NT2/D1 (cell line): ENCODE data around the gene LPIN1.
"Not testable (repeated sequence)": the region's sequence is repeated elsewhere in the genome, so short reads cannot be mapped to it uniquely, and the experiment has no call there.

Source experiments
- DNase-seq: peaks from one replicate; pipeline ENCODE4 v3.0.0-alpha.2; 2011; ENCODE audit warnings: low read depth, low spot score
- H3K27me3 ChIP-seq: 2 replicates; pipeline ENCODE4 v1.6.0; 2011; ENCODE audit warnings: mild to moderate bottlenecking; ENCODE audit not compliant: insufficient read length, insufficient read depth
- H3K36me3 ChIP-seq: 2 replicates; pipeline ENCODE4 v1.6.1; 2011; ENCODE audit warnings: mild to moderate bottlenecking, low read length, mixed read lengths; ENCODE audit not compliant: insufficient read depth, insufficient read length
- H3K4me1 ChIP-seq: 2 replicates; pipeline ENCODE4 v1.5.1; 2011; ENCODE audit not compliant: insufficient read depth, insufficient read length
- H3K4me3 ChIP-seq: 2 replicates; pipeline ENCODE4 v1.5.1; 2011; ENCODE audit warnings: low read depth; ENCODE audit not compliant: insufficient read length
- H3K9ac ChIP-seq: 2 replicates; pipeline ENCODE4 v1.6.0; 2011; ENCODE audit warnings: low read depth; ENCODE audit not compliant: insufficient read length
- H3K9me3 ChIP-seq: 2 replicates; pipeline ENCODE4 v1.5.1; 2011; ENCODE audit warnings: mild to moderate bottlenecking, low read length; ENCODE audit not compliant: insufficient read depth
- SUZ12 ChIP-seq: IDR thresholded peaks from 2 replicates; pipeline ENCODE4 v1.6.1; 2011; ENCODE audit not compliant: insufficient read length, insufficient read depth; ENCODE audit errors: extremely low read depth
- YY1 ChIP-seq: IDR thresholded peaks from 2 replicates; pipeline ENCODE4 v1.6.1; 2011; ENCODE audit not compliant: insufficient read length, insufficient read depth
- ZNF274 ChIP-seq: IDR thresholded peaks from 2 replicates; pipeline ENCODE4 v1.6.1; 2011; ENCODE audit warnings: mild to moderate bottlenecking, low read depth, low read length

LPIN1 gene

DNA sequence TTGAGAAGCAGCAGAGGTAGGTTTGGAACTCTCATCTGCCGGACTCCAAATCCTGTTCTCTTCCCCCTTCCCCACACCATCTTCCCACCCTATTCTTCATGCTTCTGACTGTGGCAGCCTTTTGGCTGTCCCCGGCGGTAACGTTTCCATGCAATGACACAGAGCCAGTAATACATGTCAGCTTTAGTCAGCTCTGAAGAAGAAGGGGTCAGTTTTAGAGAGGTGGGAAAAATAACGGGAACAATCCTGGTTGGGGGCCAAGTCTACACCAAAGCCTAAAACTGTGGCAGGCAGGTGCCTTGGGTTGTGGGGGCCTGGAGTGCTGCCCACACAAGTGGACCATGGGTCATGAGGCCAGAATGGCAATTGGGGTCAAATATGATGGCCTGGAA is 106.8 kb downstream of the LPIN1 start:
- Histone ChIP-seq H3K9ac (no peak overlapping the region), H3K4me1 (peaks cover 4% of the 10 kb centered on the region), H3K36me3 (no peaks in the 10 kb centered on the region), H3K9me3 (peaks cover 15% of the 10 kb centered on the region; the same call in 1 of the 2 replicates), H3K27me3 (no peaks in the 10 kb centered on the region), H3K4me3 (no peak overlapping the region)
- no peak for DNase-seq
- TF ChIP-seq SUZ12 (no peak), YY1 (no peak), ZNF274 (no peak)

DNA sequence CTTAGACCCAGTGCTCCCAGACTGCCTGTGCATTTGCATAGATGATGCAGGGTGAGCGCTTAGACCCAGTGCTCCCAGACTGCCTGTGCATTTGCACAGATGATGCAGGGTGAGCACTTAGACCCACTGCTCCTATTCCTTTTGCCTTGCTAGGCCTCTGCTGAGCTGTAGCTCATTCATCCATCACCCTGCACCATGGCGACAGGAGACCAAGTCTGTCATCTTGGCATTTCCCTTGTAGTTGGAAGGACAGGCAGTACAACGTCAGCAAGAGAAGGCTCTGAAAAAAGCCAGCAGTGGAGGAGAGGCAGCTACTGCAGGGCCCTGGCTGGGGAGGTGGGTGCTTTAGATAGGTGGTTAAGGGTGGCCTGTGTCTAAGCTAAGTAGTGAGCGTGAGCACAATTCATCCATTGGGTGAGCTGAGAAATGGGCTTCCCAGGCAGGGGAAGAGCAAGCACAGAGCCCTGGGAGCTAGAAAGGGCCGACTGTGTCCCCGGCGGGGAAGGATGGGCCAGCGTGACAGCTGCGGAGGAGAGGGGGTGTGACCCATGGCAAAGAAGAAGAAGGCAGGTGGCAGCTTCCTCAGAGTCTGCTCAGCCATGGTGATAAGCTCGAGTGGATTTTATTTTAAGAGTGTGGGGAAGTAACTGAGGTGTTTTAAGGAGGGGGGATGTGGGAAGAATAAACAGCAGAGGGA is 108.8 kb downstream of the LPIN1 start:
- TF ChIP-seq ZNF274, result no peak
- no peak for TF ChIP-seq YY1
- no peak for TF ChIP-seq SUZ12
- Histone ChIP-seq H3K36me3 (no peaks in the 10 kb centered on the region), H3K9me3 (peaks cover 29% of the 10 kb centered on the region; the same call in 1 of the 2 replicates), H3K27me3 (no peaks in the 10 kb centered on the region), H3K4me1 (no peaks in the 10 kb centered on the region), H3K9ac (no peak overlapping the region), H3K4me3 (no peak overlapping the region)
- DNase-seq, result no peak

- no peaks in the 10 kb centered on the region for H3K4me1 ChIP-seq
- no peak overlapping the region for H3K9ac ChIP-seq
- H3K4me3 ChIP-seq, result no peak overlapping the region
- DNase-seq, result no peak
- H3K36me3 ChIP-seq, result no peaks in the 10 kb centered on the region
- peaks cover 31% of the 10 kb centered on the region; the same call in 1 of the 2 replicates for H3K9me3 ChIP-seq
- H3K27me3 ChIP-seq, result no peaks in the 10 kb centered on the region
- TF ChIP-seq SUZ12 (no peak), ZNF274 (no peak), YY1 (no peak)
These were observed 109.7 kb downstream of the LPIN1 start for GRCh38 chr2:11856095-11856494.

DNA sequence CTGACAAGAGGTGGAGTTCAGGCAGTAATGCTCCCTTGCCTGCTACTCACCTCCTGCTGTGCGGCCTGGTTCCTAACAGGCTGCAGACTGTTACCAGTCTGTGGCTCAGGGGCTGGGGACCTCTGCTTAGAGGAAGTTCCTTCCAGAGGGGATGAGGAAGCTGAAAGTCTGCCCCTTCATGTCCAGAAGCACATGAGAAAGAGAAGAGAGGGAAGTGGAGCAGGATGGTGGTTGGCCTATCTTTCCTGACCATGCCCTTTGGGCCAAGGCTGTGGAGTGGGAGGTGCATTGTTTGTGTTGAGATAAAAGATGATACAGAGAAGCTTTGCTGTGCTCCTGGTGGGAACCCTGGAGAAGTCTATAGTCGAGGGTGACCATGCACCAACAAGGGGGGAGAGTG is 112.5 kb downstream of the LPIN1 start:
- no peak for DNase-seq
- H3K4me1 ChIP-seq, result no peaks in the 10 kb centered on the region
- TF ChIP-seq ZNF274, result no peak
- no peak for TF ChIP-seq SUZ12
- TF ChIP-seq YY1, result no peak

DNA sequence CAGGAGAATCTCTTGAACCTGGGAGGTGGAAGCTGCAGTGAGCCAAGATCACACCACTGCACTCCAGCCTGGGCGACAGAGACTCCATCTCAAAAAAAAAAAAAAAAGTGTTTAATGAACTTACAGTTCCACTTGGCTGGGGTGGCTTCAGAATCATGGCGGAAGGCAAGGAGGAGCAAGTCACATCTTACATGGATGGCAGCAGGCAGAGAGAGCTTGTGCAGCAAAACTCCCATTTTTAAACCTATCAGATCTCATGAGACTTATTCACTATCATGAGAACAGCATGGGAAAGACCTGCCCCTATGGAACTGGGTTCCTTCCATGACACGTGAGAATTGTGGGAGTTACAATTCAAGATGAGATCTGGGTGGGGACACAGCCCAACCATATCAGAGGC is 113.5 kb downstream of the LPIN1 start:
- H3K27me3 ChIP-seq, H3K36me3 ChIP-seq, DNase-seq, H3K4me3 ChIP-seq, H3K9ac ChIP-seq, H3K4me1 ChIP-seq: not testable (repeated sequence)
- H3K9me3 ChIP-seq, result peaks cover 31% of the 10 kb centered on the region; the same call in 1 of the 2 replicates

More for the DNA sequence above, 112.5 kb downstream of the LPIN1 start:
- Histone ChIP-seq H3K27me3 (no peaks in the 10 kb centered on the region), H3K9me3 (peaks cover 31% of the 10 kb centered on the region; the same call in 1 of the 2 replicates), H3K4me3 (no peak overlapping the region), H3K9ac (no peak overlapping the region), H3K36me3 (no peaks in the 10 kb centered on the region)

- Histone ChIP-seq H3K4me3 (no peak overlapping the region), H3K9me3 (peaks cover 31% of the 10 kb centered on the region; the same call in 1 of the 2 replicates), H3K9ac (no peak overlapping the region), H3K27me3 (no peaks in the 10 kb centered on the region), H3K36me3 (no peaks in the 10 kb centered on the region), H3K4me1 (peaks cover 3% of the 10 kb centered on the region)
- TF ChIP-seq SUZ12, result no peak
- TF ChIP-seq YY1, result no peak
- TF ChIP-seq ZNF274, result no peak
- DNase-seq, result no peak
These were observed 114.6 kb downstream of the LPIN1 start for GRCh38 chr2:11861044-11861443.

DNA sequence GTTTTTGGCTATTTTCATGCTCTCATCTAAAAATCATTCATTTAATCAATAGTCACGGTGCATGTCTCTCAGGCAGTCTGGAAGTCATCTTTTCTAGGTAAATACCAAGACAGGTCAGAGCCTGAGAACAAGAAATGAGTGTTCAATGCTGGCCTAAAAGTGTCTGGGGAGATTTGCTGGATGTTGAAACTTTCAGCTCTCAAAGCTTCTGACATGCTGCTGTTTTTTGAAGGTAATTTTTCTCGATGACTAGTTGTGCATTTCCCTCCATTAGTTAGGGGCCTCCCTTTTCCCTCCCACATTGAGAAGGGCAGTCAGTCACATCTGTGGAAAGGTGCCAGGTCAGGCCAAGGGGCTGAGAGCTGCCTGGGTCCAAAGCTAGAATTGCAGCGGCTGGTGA is 115.6 kb downstream of the LPIN1 start:
- Histone ChIP-seq H3K36me3 (no peaks in the 10 kb centered on the region), H3K9me3 (peaks cover 36% of the 10 kb centered on the region; the same call in 1 of the 2 replicates), H3K9ac (no peak overlapping the region), H3K4me3 (no peak overlapping the region), H3K27me3 (no peaks in the 10 kb centered on the region), H3K4me1 (peaks cover 3% of the 10 kb centered on the region)
- TF ChIP-seq ZNF274 (no peak), YY1 (no peak), SUZ12 (no peak)
- DNase-seq, result no peak

DNA sequence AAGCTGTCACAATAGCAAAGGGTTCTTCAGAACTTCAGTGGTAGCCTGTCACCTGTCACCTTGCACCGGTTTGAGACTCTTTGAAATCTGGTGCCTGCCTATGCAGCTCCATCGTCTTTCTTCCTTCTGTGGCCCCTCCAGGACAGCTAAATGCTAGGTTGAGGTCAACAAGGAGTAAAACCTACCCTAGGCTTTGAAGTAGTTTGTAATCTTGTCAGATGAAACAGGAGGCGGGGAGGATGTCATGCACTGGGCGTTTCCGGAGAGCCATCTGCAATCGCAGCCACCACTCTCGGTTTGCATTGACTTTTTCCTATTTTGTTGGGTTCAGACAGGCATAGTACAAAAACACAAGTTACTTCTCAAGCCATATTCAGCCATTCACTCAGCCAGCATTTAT is 116.7 kb downstream of the LPIN1 start:
- H3K9me3 ChIP-seq, result peaks cover 36% of the 10 kb centered on the region; the same call in 1 of the 2 replicates
- H3K36me3 ChIP-seq, result no peaks in the 10 kb centered on the region
- no peak overlapping the region for H3K9ac ChIP-seq
- H3K27me3 ChIP-seq, result no peaks in the 10 kb centered on the region
- no peak for TF ChIP-seq ZNF274
- H3K4me1 ChIP-seq, result peaks cover 3% of the 10 kb centered on the region
- H3K4me3 ChIP-seq, result no peak overlapping the region
- no peak for DNase-seq
